Thymus (tissue), 11 donors: Measurements from ENCODE around the gene ARMC7. TPM values are rescaled to one million over a fixed set of nuclear protein-coding genes. Genes with fewer than 3 reads are reported as not detected.
"Not testable (repeated sequence)": the region's sequence is repeated elsewhere in the genome, so short reads cannot be mapped to it uniquely, and the experiment has no call there.

ENCODE experiments used
- DNase-seq, 9 donors: peaks; one replicate each; pipeline ENCODE4 v3.0.0-alpha.2; 2013; ENCODE audit warnings: low spot score in 9 of 9, low read depth in 6 of 9, missing footprints in 1 of 9
- H3K27ac ChIP-seq, 2 donors: one replicate each; pipeline ENCODE4 v1.5.1; 2013; ENCODE audit warnings: control low read depth in 1 of 2, low read depth in 1 of 2, low read length in 1 of 2, mild to moderate bottlenecking in 1 of 2, moderate library complexity in 1 of 2
- H3K27me3 ChIP-seq, 2 donors: one replicate each; pipeline ENCODE4 v1.5.1; 2013; ENCODE audit warnings: low read length in 1 of 2; ENCODE audit not compliant: control insufficient read depth in 2 of 2, insufficient read depth in 1 of 2
- H3K36me3 ChIP-seq, 2 donors: one replicate each; pipeline ENCODE4 v1.5.1; 2013; ENCODE audit warnings: low read length in 1 of 2, mild to moderate bottlenecking in 1 of 2, moderate library complexity in 1 of 2; ENCODE audit not compliant: control insufficient read depth in 2 of 2, insufficient read depth in 2 of 2
- H3K4me1 ChIP-seq, 2 donors: one replicate each; pipeline ENCODE4 v1.5.1; 2013; ENCODE audit warnings: low read length in 2 of 2; ENCODE audit not compliant: control insufficient read depth in 2 of 2, insufficient read depth in 2 of 2
- H3K4me3 ChIP-seq, 2 donors: one replicate each; pipeline ENCODE4 v1.5.1; 2013; ENCODE audit warnings: low read length in 2 of 2, control low read depth in 1 of 2, mild to moderate bottlenecking in 1 of 2
- H3K9me3 ChIP-seq, 2 donors: one replicate each; pipeline ENCODE4 v1.5.1; 2013; ENCODE audit warnings: low read length in 1 of 2, mild to moderate bottlenecking in 1 of 2; ENCODE audit not compliant: control insufficient read depth in 2 of 2, insufficient read depth in 1 of 2
- WGBS: extraction: QIAGEN DNeasy Blood & Tissue Kit; methylation state at CpG from one replicate; pipeline ENCODE4 v1.1.7; 2013; 5-methylcytosine and 5-hydroxymethylcytosine counted together
- polyA plus RNA-seq: library from polyadenylated mRNA; stranded (reverse); fragments of 200-250 nt; gene quantifications from one replicate; pipeline ENCODE4 v1.2.3, GENCODE V29; 2013
- total RNA-seq: library from RNA; stranded (reverse); fragments of 120-200 nt; gene quantifications from one replicate; pipeline ENCODE4 v1.2.4, GENCODE V29; 2013
- donor health status: healthy.

Gene ARMC7
- total and polyA plus RNA-seq, 2 donors: 4.3 to 10.0 TPM

DNA sequence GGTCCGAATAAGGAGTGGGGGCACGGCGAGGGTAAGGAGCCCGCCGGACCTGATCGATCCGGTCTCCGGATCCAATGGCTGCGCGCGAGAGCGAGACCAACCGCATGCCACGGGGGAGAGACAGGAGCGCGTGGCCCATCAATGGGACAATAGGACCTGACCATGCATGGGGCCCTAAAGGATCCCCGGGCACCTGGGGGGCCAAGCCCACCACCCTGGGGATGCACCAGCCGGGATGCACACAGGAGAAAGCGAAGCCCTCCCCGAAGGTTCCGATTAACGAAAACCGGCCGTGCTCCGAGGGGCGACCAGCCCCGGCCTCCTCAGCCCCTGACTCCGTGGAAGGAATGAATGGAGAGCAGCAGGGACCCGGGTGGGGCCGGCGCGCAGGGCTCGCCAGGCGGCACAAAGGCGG, 44.0 kb downstream of the ARMC7 start:
- peaks cover 0 to 11% of the 10 kb centered on the region in 2 donors for H3K36me3 ChIP-seq
- DNase-seq: peak in 2 of 9 donors; percentile 6 to 36
- H3K27me3 ChIP-seq: no peaks in the 10 kb centered on the region
- H3K27ac ChIP-seq: peak overlapping the region; percentile 51 to 89
- WGBS: under 1% methylated on average over 35 of the region's 35 CpGs
- peak overlapping the region; percentile 96 to 98 for H3K4me3 ChIP-seq
- no peaks in the 10 kb centered on the region for H3K9me3 ChIP-seq
- H3K4me1 ChIP-seq: peaks cover 14 to 20% of the 10 kb centered on the region in 2 donors

DNA sequence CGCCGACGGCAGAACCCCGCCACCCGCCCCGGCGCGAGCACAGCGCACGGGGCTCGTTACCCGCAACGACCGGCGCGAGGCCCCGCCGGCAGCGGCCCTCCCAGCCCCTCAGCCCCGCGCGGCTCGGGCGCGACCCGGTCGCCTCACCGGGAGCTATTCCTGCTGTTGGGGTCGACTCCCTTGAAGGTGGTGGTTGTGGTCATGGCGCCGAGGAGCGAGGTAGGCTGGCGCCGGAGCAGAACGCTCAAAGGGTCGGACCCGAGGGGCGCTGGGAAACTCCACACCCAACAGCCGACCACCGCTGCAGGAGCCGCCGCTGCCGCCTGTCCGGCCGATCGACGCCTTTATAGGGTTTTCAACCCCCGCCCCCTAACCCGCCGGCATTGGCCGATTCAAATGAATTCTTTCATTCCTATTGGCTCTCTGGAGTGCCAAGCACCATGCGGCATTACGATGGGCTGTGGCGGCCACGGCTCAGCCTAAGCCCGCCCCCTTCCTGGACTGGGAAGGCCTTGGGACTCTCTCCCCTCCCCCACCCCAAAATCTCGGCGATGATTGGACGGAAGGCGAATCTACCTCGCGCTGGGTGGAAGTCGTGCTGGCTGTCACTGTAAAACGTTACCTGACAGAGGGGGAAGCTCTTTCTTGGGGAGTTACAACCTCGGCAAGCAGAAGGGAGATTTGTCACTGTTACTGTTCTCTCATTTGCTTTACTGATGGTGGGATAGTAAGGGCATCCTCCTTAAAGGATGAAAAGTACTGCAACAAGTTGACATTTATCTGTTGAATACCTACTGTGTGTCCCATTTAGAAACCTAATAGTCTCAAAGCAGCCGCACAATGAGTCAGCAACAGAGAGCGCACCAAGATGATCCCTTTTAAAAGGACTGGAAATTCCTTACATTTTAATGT, 44.7 kb downstream of the ARMC7 start, which contains the start of gene JPT1:
Gene JPT1, minus strand, starts transcription at position 318 of the 912 bp plus-strand sequence. Its CDS starts 115 bp downstream, at position 203.
- DNase-seq: peak; percentile 96 to 100 (median 99)
- peak within 1 kb of the TSS; percentile 96 to 98 for H3K4me3 ChIP-seq
- peaks cover 0 to 12% of the 10 kb centered on the region in 2 donors for H3K36me3 ChIP-seq
- peaks cover 14 to 20% of the 10 kb centered on the region in 2 donors for H3K4me1 ChIP-seq
- 3% methylated on average over 67 of the region's 67 CpGs for WGBS
- no peaks in the 10 kb centered on the region for H3K9me3 ChIP-seq
- H3K27ac ChIP-seq: peak within 1 kb of the TSS; percentile 86 to 89
- H3K27me3 ChIP-seq: no peaks in the 10 kb centered on the region

DNA sequence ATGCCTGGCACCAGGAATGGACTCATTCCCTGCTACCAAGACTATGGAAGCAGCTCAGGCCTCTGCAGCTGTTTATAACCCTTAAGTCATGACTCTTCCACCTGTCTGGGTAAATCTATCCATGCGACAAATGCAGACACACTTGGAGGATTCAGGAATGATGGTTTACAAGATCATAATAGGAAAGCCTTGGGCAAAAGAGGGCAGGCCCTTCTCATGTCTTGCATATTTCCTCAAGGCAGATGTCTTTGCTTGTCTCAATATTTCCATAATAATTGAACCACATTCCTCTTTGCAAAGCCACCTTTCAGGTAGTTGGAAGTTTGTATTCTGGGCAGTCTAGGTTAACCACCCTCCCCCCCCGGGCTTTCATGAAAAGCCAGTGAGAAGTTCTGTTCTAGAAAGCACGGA, 45.4 kb downstream of the ARMC7 start:
- Histone ChIP-seq H3K9me3 (no peaks in the 10 kb centered on the region), H3K27me3 (no peaks in the 10 kb centered on the region), H3K36me3 (peaks cover 0 to 18% of the 10 kb centered on the region in 2 donors), H3K27ac (peak overlapping the region in 1 of 2 donors; percentile 86), H3K4me1 (peaks cover 14 to 20% of the 10 kb centered on the region in 2 donors), H3K4me3 (peak overlapping the region in 1 of 2 donors; percentile 14)
- DNase-seq: no peak
- 95% methylated on average over 3 of the region's 3 CpGs for WGBS

GRCh38 chr17:75158480-75158879, 48.7 kb downstream of the ARMC7 start:
- H3K9me3 ChIP-seq, H3K4me3 ChIP-seq, H3K27ac ChIP-seq, H3K27me3 ChIP-seq, DNase-seq: not testable (repeated sequence)
- peaks cover 3 to 28% of the 10 kb centered on the region in 2 donors for H3K36me3 ChIP-seq
- WGBS: 97% methylated on average over 8 of the region's 8 CpGs
- peaks cover 6 to 11% of the 10 kb centered on the region in 2 donors for H3K4me1 ChIP-seq

DNA sequence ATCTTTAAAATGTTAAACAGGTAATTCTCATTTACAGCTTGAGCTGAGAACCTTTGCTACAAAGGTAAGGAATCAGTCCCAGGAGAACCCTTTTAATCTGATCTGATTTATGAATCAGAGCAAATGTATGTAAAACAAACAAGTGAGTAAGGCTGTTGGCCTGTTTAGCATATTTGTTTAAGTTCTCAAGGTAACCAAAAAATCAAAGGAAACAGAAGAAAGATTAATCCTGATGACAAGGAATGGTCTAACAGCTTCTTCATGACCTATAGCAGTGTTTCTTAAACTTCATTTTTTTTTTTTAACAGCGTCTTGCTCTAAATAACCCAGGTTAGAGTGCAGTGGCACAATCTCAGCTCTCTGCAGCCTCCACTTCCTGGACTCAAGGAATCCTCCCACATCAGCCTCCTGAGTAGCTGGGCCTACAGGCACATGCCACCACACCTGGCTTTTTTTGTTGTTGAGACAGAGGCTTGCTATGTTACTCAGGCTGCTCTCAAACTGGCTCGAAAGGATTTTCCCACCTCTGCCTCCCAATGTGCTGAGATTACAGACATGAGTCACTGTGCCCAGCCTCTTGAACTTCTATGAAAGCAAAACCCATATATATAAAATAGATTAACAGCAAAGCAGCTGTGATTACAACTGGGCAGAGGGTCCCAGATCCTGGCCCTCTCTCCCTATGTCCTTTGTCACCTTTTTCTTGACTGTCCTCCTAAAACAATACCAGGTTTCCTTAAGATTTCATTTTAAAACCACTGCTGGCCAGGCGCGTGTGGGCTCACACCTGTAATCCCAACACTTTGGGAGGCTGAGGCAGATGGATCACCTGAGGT, 49.6 kb downstream of the ARMC7 start:
- DNase-seq: no peak
- Histone ChIP-seq H3K4me1 (peaks cover 6 to 11% of the 10 kb centered on the region in 2 donors), H3K27ac (no peak overlapping the region), H3K4me3 (no peak overlapping the region), H3K27me3 (no peaks in the 10 kb centered on the region), H3K36me3 (peaks cover 10 to 35% of the 10 kb centered on the region in 2 donors), H3K9me3 (no peaks in the 10 kb centered on the region)
- WGBS: 97% methylated on average over 4 of the region's 4 CpGs

DNA sequence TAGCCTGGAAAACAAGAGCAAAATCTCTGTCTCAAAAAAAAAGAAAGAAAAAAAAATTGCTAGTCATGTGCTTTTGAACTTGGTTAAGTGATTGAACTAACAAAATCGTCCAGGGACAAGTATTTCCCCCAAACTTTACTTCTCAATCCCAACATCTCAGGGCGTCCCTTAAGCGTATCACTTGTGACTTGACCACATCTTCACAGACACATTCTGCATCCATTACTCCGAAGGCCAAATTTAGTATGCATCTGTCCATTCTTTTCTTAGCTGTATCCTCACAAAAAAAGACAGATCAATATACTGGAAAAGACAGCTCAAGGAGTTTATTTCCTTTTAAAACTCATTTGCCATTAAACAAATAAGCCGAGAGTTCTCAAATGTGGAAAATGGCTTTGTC, 50.4 kb downstream of the ARMC7 start:
- Histone ChIP-seq H3K36me3 (peaks cover 10 to 41% of the 10 kb centered on the region in 2 donors), H3K4me3 (no peak overlapping the region), H3K27me3 (no peaks in the 10 kb centered on the region), H3K27ac (no peak overlapping the region), H3K4me1 (peaks cover under 1 to 4% of the 10 kb centered on the region in 2 donors), H3K9me3 (no peaks in the 10 kb centered on the region)
- no peak for DNase-seq
- WGBS: 98% methylated on average over 5 of the region's 5 CpGs

GRCh38 chr17:75163074-75163473, 53.3 kb downstream of the ARMC7 start:
- no peaks in the 10 kb centered on the region for H3K9me3 ChIP-seq
- no peak for DNase-seq
- H3K27ac ChIP-seq: no peak overlapping the region
- WGBS: 98% methylated on average over 5 of the region's 5 CpGs
- peaks cover 27 to 55% of the 10 kb centered on the region in 2 donors for H3K36me3 ChIP-seq
- H3K4me3 ChIP-seq: no peak overlapping the region
- no peaks in the 10 kb centered on the region for H3K27me3 ChIP-seq
- no peaks in the 10 kb centered on the region for H3K4me1 ChIP-seq

GRCh38 chr17:75164606-75165005, 54.8 kb downstream of the ARMC7 start:
- not testable (repeated sequence) for DNase-seq, H3K27ac ChIP-seq
- WGBS: 97% methylated on average over 15 of the region's 15 CpGs

More at GRCh38 chr17:75164606-75165005, 54.8 kb downstream of the ARMC7 start:
- peaks cover 32 to 61% of the 10 kb centered on the region in 2 donors for H3K36me3 ChIP-seq
- H3K27me3 ChIP-seq, H3K4me1 ChIP-seq, H3K4me3 ChIP-seq, H3K9me3 ChIP-seq: not testable (repeated sequence)
